HFFc6 (cell line): ENCODE measurements around the gene TM7SF3. TPM values are rescaled to one million over a fixed set of nuclear protein-coding genes. Genes with fewer than 3 reads are reported as not detected.

Experiments
- DNase-seq: peaks from one replicate; pipeline ENCODE4 v3.0.0-alpha.2; 2018
- H3K27ac Mint-ChIP-seq: 2 replicates; pipeline ENCODE4 v1.8.0; 2020; ENCODE audit warnings: mild to moderate bottlenecking, mixed read lengths
- H3K27me3 Mint-ChIP-seq: 2 replicates; pipeline ENCODE4 v1.8.0; 2021; ENCODE audit warnings: mild to moderate bottlenecking, moderate library complexity, mixed read lengths; ENCODE audit not compliant: insufficient read depth
- H3K36me3 Mint-ChIP-seq: 2 replicates; pipeline ENCODE4 v1.8.0; 2021; ENCODE audit warnings: low read depth, mixed read lengths
- H3K4me1 Mint-ChIP-seq: 2 replicates; pipeline ENCODE4 v1.8.0; 2020; ENCODE audit warnings: low read depth, mixed read lengths
- H3K4me3 Mint-ChIP-seq: 2 replicates; pipeline ENCODE4 v1.8.0; 2020; ENCODE audit warnings: mild to moderate bottlenecking, moderate library complexity, mixed read lengths
- H3K9me3 Mint-ChIP-seq: 2 replicates; pipeline ENCODE4 v1.8.0; 2020; ENCODE audit warnings: mild to moderate bottlenecking, mixed read lengths
- total RNA-seq, 6 experiments: library from RNA; stranded (reverse); fragmentation: NEBNext Ultra II Directional; extraction: Animal tissue kit (Norgen Biotek cat#: 25700); gene quantifications; 2 replicates in 1 of 6; 3 replicates in 5 of 6; pipeline ENCODE4 v1.2.3, GENCODE V29; 2021
- TF ChIP-seq, protein P1 (sequence below): fragments of 200-600 bp; sonication (generic); IDR thresholded peaks from 2 replicates; pipeline ENCODE4 v1.5.0; 2021; ENCODE audit warnings: antibody characterized with exemption, mild to moderate bottlenecking

The TM7SF3 gene
- total RNA-seq, 6 experiments from 2014 or later = 60.7 to 75.5 (median 68.7) TPM

DNA sequence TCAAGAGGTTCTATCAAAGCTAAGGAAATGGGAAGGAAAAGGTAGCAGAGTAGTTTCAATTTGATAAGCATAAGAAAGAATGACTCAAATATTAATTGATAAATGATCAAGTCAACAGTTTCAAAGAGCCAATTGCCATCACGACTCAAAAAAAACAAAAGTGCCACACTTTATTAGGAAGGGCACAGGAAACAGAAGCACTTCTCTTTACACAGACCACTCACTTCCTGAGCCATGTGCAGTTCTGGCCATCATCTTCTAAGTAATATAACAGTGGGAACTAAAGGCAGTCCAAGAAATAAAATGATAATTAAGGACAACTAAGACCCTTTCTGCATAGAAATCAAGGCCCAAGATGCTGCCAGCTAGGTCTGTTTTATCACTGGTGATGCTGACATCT is 13.2 kb downstream of the TM7SF3 start:
- H3K36me3 Mint-ChIP-seq = peaks cover 14% of the 10 kb centered on the region
- H3K4me1 Mint-ChIP-seq = peaks cover 19% of the 10 kb centered on the region
- H3K4me3 Mint-ChIP-seq = no peak overlapping the region
- TF ChIP-seq, protein P1, sequence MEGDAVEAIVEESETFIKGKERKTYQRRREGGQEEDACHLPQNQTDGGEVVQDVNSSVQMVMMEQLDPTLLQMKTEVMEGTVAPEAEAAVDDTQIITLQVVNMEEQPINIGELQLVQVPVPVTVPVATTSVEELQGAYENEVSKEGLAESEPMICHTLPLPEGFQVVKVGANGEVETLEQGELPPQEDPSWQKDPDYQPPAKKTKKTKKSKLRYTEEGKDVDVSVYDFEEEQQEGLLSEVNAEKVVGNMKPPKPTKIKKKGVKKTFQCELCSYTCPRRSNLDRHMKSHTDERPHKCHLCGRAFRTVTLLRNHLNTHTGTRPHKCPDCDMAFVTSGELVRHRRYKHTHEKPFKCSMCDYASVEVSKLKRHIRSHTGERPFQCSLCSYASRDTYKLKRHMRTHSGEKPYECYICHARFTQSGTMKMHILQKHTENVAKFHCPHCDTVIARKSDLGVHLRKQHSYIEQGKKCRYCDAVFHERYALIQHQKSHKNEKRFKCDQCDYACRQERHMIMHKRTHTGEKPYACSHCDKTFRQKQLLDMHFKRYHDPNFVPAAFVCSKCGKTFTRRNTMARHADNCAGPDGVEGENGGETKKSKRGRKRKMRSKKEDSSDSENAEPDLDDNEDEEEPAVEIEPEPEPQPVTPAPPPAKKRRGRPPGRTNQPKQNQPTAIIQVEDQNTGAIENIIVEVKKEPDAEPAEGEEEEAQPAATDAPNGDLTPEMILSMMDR = no peak
- no peak overlapping the region for H3K27ac Mint-ChIP-seq
- H3K27me3 Mint-ChIP-seq = no peaks in the 10 kb centered on the region
- no peaks in the 10 kb centered on the region for H3K9me3 Mint-ChIP-seq
- DNase-seq = no peak

- TF ChIP-seq, protein P1 = no peak
- H3K27me3 Mint-ChIP-seq = no peaks in the 10 kb centered on the region
- peaks cover 18% of the 10 kb centered on the region for H3K36me3 Mint-ChIP-seq
- no peak overlapping the region for H3K4me3 Mint-ChIP-seq
- no peak for DNase-seq
- H3K27ac Mint-ChIP-seq = no peak overlapping the region
- no peaks in the 10 kb centered on the region for H3K4me1 Mint-ChIP-seq
- no peaks in the 10 kb centered on the region for H3K9me3 Mint-ChIP-seq
Measured at GRCh38 chr12:26997003-26997402, 17.2 kb downstream of the TM7SF3 start.

- Mint-ChIP-seq H3K27me3 (no peaks in the 10 kb centered on the region), H3K9me3 (no peaks in the 10 kb centered on the region), H3K36me3 (peaks cover 13% of the 10 kb centered on the region; the same call in 1 of the 2 replicates), H3K4me3 (no peak overlapping the region), H3K27ac (no peak overlapping the region), H3K4me1 (no peaks in the 10 kb centered on the region)
- DNase-seq = no peak
- TF ChIP-seq, protein P1 = no peak
Measured at GRCh38 chr12:26995706-26996105, 18.5 kb downstream of the TM7SF3 start.

DNA sequence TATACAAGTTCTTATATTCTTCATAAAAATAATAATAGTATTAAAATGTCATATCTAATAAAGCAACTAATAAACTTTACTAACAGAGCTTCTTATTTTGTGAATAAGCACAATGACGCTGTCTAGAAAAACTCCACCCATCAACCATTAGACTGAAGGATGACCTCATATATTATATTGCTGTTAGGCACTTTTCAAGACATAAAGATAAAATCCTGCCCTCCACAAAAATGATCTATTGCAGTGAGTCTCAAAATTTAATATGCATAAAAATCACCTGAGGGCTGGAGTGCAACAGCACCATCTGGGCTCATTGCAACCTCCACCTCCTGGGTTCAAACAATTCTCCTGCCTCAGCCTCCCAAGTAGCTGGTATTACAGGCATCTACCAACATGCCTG is 20.1 kb downstream of the TM7SF3 start:
- H3K27ac Mint-ChIP-seq = no peak overlapping the region
- H3K27me3 Mint-ChIP-seq = no peaks in the 10 kb centered on the region
- TF ChIP-seq, protein P1 = no peak
- no peak for DNase-seq
- no peaks in the 10 kb centered on the region for H3K4me1 Mint-ChIP-seq
- no peak overlapping the region for H3K4me3 Mint-ChIP-seq
- peaks cover 13% of the 10 kb centered on the region; the same call in 1 of the 2 replicates for H3K36me3 Mint-ChIP-seq
- no peaks in the 10 kb centered on the region for H3K9me3 Mint-ChIP-seq

- Mint-ChIP-seq H3K27me3 (no peaks in the 10 kb centered on the region), H3K4me1 (peaks cover 9% of the 10 kb centered on the region), H3K36me3 (peaks cover 17% of the 10 kb centered on the region), H3K9me3 (no peaks in the 10 kb centered on the region), H3K4me3 (no peak overlapping the region), H3K27ac (no peak overlapping the region)
- TF ChIP-seq, protein P1 = no peak
- DNase-seq = no peak
Measured at GRCh38 chr12:26991826-26992225, 22.4 kb downstream of the TM7SF3 start.

DNA sequence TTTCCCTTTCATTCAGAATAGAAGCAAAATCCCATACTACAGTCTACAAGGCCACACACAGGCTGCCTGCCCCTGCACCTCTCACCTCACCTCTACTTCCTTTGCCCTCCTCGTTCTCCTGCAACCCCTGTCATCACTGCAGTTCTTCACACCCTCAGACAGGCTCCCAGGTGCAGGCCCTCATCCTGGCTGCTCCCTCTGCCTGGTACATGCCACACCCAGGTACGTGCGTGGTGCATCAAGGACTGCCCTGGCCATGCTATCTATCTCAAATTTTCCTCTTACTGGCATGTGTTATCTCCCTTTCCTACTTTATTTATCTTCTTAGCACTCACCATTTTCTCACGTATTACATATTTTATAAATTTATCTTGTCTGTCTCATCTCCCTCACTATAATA is 24.3 kb downstream of the TM7SF3 start:
- Mint-ChIP-seq H3K36me3 (peaks cover 25% of the 10 kb centered on the region), H3K27me3 (peaks cover 1% of the 10 kb centered on the region; the same call in 1 of the 2 replicates), H3K27ac (no peak overlapping the region), H3K4me1 (peaks cover 9% of the 10 kb centered on the region), H3K4me3 (no peak overlapping the region), H3K9me3 (no peaks in the 10 kb centered on the region)
- TF ChIP-seq, protein P1 = no peak
- no peak for DNase-seq
